22Rv1 (cell line): ENCODE results near the gene PHB1.
"Not testable (repeated sequence)": the region's sequence is repeated elsewhere in the genome, so short reads cannot be mapped to it uniquely, and the experiment has no call there.

Source experiments
- H3K27ac ChIP-seq: fragments of 450-650 bp; 2 replicates; pipeline ENCODE4 v1.5.1; 2017
- CTCF ChIP-seq: fragments of 450-650 bp; IDR thresholded peaks from 2 replicates; pipeline ENCODE4 v1.5.1; 2017; ENCODE audit warnings: mild to moderate bottlenecking
- ZFX ChIP-seq: fragments of 450-650 bp; IDR thresholded peaks from 2 replicates; pipeline ENCODE4 v1.6.1; 2017; ENCODE audit warnings: antibody characterized with exemption, borderline replicate concordance

Gene PHB1

GRCh38 chr17:49373115-49373514 lies 41.6 kb downstream of the PHB1 start:
- no peak overlapping the region for H3K27ac ChIP-seq
- TF ChIP-seq ZFX, result no peak
- TF ChIP-seq CTCF, result no peak

GRCh38 chr17:49372425-49372824 lies 42.3 kb downstream of the PHB1 start:
- TF ChIP-seq ZFX (no peak), CTCF (no peak)
- H3K27ac ChIP-seq, result no peak overlapping the region

- TF ChIP-seq ZFX (no peak), CTCF (no peak)
- H3K27ac ChIP-seq, result peak overlapping the region; percentile 15; the same call in 1 of the 2 replicates
Measured at GRCh38 chr17:49370971-49371834, 43.5 kb downstream of the PHB1 start.

GRCh38 chr17:49369760-49370159 lies 44.9 kb downstream of the PHB1 start:
- TF ChIP-seq ZFX (no peak), CTCF (no peak)
- no peak overlapping the region for H3K27ac ChIP-seq

GRCh38 chr17:49369089-49369488 lies 45.6 kb downstream of the PHB1 start:
- no peak overlapping the region for H3K27ac ChIP-seq
- TF ChIP-seq CTCF (no peak), ZFX (no peak)

- TF ChIP-seq CTCF (peak; percentile 29; the same call in 1 of the 2 replicates), ZFX (no peak)
- no peak overlapping the region for H3K27ac ChIP-seq
Measured at GRCh38 chr17:49365667-49366066, 49.0 kb downstream of the PHB1 start.

- not testable (repeated sequence) for H3K27ac ChIP-seq
Measured at GRCh38 chr17:49365126-49365525, 49.6 kb downstream of the PHB1 start.
